CD4-positive, alpha-beta T cell treated with Interleukin-15 for 4 hours (primary cell): ENCODE measurements around the gene PDZRN4.
"Not testable (repeated sequence)": the region's sequence is repeated elsewhere in the genome, so short reads cannot be mapped to it uniquely, and the experiment has no call there.

Experiments used
- DNase-seq: peaks from one replicate; pipeline ENCODE4 v3.0.0-alpha.2; 2020; ENCODE audit warnings: low spot score

PDZRN4 gene

DNA sequence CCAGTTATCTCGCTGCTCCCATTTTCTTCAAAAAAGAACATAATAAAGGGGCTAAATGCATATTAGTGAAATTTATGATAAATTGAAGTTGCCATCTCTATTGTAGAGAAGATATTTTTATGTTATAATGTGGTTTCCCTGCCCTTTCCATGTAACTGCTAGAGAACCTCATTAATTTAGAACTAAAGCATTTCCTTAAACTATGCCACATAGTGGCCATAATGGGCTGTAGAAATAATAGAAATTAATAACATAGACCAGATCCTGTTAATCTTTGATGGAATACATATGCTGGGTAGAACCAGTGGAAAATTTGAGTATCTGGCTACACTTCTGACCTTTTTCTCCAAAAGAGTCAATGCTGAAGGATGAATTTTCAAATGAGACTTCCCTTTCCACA is 376.7 kb downstream of the PDZRN4 start:
- no peak for DNase-seq

DNA sequence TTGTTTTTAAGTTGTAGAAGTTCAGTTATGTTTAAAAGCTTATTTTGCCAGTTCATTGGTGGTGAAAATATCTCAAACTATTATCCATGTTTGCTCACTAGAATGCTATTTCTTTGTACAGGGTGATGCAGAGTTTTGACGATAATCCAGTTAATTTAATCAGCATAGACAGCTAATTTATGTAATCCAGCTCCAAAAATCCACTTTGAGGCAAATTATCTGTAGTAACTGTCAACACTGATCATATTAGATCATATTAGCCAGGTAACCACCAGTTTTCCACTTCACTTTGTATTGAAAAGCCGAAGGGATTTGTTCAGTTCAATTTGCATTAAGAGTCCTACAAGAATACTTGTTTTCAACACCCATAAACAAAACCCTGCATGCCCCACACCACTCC is 378.6 kb downstream of the PDZRN4 start:
- DNase-seq = no peak

DNA sequence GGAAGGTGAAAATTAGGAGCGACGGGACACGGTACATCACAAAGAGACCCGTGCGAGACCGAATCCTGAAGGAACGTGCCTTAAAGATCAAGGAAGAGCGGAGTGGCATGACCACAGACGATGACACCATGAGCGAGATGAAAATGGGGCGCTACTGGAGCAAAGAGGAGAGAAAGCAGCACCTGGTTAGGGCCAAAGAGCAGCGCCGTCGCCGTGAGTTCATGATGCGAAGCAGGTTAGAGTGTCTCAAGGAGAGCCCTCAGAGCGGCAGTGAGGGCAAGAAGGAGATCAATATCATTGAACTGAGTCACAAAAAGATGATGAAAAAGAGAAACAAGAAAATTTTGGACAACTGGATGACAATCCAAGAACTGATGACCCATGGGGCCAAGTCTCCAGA is 385.3 kb downstream of the PDZRN4 start:
- DNase-seq = no peak

DNA sequence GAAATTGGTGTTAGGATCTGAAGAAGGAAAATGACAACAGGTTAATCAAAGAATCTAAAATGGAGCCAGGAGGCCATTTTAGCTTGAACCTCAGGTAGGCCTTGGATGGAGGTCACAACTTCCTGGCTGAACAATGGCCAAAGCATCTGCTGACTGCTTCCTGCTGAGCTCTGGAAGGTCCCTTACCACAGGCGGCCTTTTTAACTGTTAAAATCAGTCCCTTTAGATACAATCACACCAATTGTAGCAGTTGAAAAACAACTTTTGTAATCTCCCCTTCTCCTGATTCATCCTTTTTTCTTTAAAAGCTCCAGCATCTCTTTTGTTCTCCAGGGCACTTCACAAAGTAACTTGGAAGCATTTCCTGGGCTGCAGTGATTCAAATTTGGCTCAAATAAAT is 388.8 kb downstream of the PDZRN4 start:
- DNase-seq = no peak

DNA sequence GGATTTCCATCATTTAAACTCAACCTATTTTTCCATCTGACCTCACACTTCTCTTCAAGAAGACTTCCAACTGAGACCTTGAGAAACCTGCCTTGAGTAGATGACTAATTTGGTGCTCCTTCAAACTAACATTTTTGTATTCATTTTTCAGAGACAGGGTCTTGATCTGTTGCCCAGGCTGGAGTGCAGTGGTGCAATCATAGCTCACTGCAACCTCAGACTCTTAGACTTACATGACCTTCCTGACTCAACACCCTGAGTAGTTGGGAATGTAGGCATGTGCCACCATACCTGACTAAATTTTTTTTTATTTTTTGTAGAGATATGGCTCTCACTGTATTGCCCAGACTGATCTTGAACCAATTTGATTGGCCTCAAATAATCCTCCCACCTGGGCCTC is 389.9 kb downstream of the PDZRN4 start:
- DNase-seq = no peak

DNA sequence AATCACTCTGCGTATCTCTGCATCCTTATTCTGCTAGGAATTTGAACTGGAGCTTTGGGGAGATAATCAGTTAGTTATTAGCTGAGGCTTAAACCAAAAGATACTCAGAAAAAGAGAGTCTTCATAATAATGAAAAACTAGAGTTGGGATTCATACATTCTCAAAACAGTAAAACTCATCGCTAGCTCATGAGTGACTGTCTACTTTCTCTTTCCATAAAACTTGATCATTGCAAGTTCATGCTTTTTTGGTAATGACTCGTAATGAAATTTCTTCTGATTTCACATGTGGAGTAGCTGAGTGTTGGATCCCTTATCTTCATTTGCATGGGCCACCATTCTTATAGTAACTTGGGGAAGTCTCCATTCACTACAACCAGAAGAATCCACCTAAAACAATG is 397.7 kb downstream of the PDZRN4 start:
- DNase-seq = no peak

DNA sequence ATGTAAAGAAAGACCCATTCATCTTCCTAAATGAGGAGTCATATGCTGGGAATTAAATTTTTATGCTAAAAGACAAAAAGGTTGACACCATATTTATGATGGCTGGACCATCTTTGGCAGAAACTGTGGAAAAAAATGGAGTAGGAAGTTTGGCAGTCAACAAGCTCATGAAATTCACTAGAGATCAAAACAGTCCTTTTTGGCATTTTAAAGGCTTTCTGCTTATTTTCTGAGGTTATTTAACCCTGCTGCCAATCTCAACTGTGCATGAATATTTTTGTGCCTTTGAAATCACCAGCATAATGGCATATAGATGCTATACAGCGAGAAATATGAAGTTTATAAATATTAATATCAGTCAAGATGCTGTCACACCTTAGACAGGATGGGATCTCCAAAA is 399.5 kb downstream of the PDZRN4 start:
- no peak for DNase-seq

DNA sequence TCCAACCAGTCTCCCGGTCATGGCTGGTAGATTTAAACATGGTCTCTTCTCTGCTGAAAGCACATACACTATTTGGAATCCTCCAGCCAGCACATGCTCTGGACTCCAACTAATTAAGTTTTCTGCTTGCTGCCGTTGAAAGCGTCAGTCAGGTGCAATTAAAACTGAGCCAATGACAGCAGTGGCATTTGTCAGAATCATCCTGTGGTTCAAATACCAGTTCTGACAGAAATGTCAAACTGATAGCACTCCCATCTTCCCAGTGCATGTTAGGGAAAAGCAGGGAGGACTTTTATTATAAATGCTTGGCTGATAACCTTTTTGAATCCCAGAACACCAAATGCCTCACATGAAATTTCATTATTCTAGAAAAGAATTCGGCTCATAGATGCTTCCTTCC is 401.8 kb downstream of the PDZRN4 start:
- DNase-seq = no peak

DNA sequence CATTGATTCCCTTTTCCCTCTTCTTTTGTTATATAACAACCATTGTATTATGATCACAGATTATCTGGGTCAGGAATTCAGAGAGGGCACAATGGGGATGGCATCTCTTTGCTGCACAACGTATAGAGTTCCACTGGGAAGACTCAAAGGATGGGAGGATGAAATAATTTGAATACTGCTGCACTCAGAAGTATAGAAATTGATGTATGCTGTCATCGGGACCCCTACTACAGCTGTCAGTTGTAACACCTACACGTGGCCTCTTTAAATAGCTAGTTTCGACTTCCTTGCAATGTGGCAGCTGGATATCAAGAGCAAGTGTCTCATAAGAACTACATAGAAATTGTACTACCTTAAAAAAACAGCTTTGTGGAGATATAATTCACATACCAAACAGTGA is 408.1 kb downstream of the PDZRN4 start:
- DNase-seq = no peak

DNA sequence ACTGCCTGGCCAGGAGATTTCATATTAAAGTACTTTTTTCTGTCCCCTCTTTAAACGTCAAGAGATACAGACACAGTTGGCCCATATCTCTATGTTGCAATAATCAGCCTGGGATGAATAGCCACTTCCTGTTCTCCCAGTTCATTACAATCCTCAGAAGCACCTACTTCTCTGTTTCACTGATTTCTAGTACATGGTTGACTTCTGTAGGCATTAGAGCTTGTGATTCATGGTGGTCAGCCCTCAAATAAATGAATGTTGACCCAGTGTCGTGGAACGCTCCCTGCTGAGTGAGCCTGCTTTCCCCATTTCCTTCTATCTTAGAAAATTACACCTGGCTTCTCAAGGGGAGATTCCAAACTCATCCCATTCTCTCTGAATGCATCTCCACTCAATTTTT is 416.7 kb downstream of the PDZRN4 start:
- DNase-seq = no peak

DNA sequence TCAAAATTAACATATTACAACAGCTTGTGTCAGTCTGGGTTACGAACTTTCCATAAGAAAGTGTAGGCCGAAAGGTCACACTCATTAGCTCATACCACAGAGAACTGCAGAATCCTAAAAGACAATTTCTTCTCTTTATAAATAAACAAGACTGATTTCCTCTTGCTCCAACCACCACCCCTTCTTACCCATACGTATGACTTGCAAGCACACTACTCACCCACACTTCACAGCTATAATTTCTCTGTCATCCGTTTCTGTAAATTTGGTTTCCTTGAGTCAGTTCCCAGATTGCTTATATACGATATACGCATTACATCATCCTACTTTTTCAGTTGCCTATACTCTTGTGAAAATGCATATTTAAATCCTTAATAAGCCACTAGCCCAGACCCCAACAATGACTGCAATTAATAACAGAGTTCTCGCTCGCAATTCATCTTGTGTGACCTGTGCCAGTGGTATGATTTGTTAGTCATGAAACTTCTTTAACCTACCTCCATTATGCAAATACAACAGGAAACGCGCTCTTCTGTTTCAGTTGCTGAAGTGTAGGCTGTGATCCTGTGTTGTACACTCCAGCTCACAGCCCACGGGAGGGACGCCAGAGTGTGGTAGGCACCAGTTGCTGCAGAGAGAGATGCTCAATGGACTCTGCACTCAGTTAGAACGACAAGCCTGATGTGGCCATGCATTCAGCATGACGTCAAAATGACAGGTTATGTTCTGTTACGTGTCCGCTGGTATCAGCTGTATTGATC is 417.6 kb downstream of the PDZRN4 start:
- DNase-seq = no peak

DNA sequence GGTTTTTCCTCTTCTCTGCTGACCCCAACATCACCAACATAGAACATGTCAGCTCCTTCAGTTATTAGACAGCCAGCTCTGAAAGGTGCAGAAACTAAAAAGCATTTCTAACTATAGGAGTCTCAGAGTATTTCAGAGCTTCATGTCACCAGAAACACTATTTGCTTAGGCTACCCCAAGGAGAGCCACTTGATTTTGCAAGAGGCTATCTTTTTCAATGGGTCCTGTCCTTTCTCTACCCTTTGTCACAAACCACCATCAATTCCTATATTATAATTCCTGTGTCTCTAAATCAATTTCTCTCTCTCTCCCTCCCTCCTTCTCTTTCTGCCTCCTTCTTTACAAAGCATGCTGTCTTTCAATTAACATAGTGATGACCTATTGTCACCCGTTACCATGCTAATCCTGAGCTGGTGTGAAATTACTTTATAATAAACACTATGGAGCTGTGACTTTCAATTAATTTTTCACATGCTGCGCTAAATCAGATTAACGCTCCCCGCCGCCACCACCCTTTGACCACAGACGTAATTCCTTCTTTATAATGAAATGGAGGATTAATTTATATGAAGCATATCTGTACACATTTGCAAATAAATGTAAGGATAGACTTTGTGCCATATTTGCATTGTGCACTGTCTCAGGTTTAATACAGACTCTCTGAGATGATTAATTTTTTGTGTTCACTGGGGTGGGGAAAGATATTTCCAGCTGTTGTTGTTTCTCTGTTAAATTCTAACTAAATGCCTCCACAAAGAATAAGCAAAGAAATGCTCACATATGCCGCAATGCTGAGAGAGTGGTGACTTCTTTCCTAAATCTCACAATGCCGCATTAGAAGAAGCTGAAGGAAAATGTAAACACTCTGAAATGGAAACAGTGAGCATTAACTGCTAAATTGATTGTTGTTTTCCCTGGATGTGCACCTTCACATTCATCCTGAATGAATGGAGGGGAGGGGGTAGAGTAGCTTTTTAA is 418.6 kb downstream of the PDZRN4 start:
- no peak for DNase-seq

DNA sequence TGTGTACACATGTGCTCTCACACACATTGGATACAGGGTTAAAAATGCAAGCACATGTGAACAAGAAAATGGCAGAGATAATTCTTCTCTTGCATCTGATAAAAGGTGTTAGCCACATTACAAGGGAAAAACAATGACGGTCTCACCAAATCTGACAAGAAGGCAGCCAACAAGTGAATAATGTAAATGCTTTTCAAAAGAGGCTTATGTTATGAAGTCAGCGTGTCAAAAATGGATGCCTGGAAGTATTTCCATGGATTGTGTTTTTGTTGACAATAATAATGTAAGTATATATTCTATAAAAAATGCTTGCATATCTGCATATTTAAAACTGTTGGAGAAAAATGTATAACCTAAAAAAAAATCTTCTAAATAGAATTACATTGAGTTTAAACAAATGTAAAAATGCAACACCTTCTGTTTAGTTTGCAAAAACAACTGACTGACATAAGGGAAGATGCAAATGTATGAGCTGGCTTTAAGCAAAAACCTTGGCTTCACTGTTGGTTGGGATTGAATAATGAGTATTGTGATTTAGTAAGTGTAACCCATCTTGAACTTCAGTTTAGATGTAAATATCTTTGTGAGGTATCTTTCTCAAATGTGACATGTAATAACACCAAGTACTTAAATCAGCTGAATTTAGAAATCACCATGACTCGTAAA is 424.9 kb downstream of the PDZRN4 start:
- DNase-seq = no peak

DNA sequence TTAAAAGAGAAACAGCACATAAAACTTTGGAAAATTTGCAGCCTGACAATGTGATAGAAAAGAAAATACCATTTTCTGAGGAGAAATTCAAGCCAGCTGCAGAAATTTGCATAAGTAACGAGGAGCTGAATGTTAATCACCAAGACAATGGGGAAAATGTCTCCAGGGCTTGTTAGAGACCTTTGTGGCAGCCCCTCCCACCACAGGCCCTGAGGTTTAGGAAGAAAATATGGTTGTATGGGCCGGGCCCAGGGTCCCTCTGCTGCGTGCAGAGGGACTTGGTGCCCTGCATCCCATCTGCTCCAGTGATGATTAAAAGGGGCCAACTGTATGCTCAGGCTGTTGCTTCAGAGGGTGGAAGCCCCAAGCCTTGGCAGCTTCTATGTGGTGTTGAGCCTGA is 427.1 kb downstream of the PDZRN4 start:
- not testable (repeated sequence) for DNase-seq

DNA sequence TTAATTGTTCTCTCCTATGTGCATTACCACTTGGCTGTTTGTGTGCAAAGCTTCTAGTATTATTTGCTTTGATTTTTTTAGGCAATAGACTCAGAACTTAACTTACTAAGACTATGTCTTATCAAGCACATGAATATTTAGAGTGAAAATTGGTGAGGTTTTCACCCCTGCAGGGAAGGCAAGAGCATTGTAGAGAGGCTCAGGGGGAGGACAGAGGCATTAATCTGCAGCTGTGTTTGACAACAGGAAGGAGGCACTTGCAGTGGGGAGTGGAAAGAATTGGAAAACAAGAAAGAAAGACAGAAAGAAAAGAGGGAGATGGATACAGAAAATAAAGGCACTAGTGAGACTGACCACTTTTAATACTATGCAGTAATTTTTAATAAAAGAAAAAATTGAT is 431.6 kb downstream of the PDZRN4 start:
- no peak for DNase-seq

DNA sequence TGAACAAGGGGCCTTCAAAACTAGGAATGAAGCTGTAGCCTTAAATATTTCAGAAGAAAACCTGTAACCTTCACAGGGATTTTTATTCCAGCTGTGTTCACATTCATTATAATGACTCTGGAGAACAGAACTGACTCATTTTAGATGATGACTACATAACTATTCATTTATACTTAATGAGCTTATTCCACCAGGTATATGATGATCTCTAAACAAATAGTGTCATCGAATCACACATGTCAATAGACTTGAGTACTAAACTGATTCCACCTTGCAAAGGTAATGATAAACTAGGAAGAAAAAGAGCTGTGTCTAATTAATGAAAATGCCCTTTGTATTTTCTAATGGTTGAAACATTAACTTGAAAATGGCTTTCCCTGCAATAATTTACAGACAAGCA is 433.2 kb downstream of the PDZRN4 start:
- no peak for DNase-seq
